Measurements from ENCODE around the gene RPS6KB2.

- TF ChIP-seq EP300 (IDR thresholded peaks at IDR 0.05; ENCODE audit: borderline replicate concordance) (no peak), RAD21 (IDR thresholded peaks at IDR 0.05; ENCODE audit: low read depth) (no peak), CEBPB (IDR thresholded peaks at IDR 0.05) (no peak), FOXM1 (IDR thresholded peaks at IDR 0.05; ENCODE audit: borderline replicate concordance, low read depth) (no peak), YY1 (IDR thresholded peaks at IDR 0.05; ENCODE audit: low read depth) (no peak), CREB1 (IDR thresholded peaks at IDR 0.05; ENCODE audit: low read depth) (no peak), EGR1 (IDR thresholded peaks at IDR 0.05) (no peak), NFIC (IDR thresholded peaks at IDR 0.05) (no peak)
- TF ChIP-seq, protein P1, sequence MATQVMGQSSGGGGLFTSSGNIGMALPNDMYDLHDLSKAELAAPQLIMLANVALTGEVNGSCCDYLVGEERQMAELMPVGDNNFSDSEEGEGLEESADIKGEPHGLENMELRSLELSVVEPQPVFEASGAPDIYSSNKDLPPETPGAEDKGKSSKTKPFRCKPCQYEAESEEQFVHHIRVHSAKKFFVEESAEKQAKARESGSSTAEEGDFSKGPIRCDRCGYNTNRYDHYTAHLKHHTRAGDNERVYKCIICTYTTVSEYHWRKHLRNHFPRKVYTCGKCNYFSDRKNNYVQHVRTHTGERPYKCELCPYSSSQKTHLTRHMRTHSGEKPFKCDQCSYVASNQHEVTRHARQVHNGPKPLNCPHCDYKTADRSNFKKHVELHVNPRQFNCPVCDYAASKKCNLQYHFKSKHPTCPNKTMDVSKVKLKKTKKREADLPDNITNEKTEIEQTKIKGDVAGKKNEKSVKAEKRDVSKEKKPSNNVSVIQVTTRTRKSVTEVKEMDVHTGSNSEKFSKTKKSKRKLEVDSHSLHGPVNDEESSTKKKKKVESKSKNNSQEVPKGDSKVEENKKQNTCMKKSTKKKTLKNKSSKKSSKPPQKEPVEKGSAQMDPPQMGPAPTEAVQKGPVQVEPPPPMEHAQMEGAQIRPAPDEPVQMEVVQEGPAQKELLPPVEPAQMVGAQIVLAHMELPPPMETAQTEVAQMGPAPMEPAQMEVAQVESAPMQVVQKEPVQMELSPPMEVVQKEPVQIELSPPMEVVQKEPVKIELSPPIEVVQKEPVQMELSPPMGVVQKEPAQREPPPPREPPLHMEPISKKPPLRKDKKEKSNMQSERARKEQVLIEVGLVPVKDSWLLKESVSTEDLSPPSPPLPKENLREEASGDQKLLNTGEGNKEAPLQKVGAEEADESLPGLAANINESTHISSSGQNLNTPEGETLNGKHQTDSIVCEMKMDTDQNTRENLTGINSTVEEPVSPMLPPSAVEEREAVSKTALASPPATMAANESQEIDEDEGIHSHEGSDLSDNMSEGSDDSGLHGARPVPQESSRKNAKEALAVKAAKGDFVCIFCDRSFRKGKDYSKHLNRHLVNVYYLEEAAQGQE (IDR thresholded peaks at IDR 0.05; ENCODE audit: low read depth): no peak
- TF ChIP-seq, protein P2, sequence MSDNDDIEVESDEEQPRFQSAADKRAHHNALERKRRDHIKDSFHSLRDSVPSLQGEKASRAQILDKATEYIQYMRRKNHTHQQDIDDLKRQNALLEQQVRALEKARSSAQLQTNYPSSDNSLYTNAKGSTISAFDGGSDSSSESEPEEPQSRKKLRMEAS (IDR thresholded peaks at IDR 0.05): no peak
Observed at GRCh38 chr11:67412495-67413179, 15.7 kb upstream of the RPS6KB2 start.

Measured in Ishikawa (cell line).